ENCODE data around the gene PGP.

PGP gene

GRCh38 chr16:2177561-2177960, 37.1 kb downstream of the PGP start:
- Histone ChIP-seq H3K27me3 (ENCODE audit: insufficient read depth, low read length) (no peaks in the 10 kb centered on the region), H3K9me2 (ENCODE audit: low read depth, low read length) (no peaks in the 10 kb centered on the region), H3K27ac (ENCODE audit: low read depth, low read length, poor library complexity, severe bottlenecking) (no peak overlapping the region), H3K4me2 (ENCODE audit: low read length) (no peak overlapping the region), H3K4me1 (ENCODE audit: insufficient read depth, low read length, severe bottlenecking) (no peaks in the 10 kb centered on the region), H3F3A (ENCODE audit: insufficient read depth, low read length) (no peaks in the 10 kb centered on the region), H3K79me2 (ENCODE audit: insufficient read depth, low read length) (no peaks in the 10 kb centered on the region), H3K9ac (ENCODE audit: low read length) (no peak overlapping the region), H3K9me3 (ENCODE audit: low read length) (no peaks in the 10 kb centered on the region), H3K4me3 (ENCODE audit: low read depth, low read length, poor library complexity, severe bottlenecking) (no peak overlapping the region), H3K36me3 (ENCODE audit: insufficient read depth, low read length) (peaks cover 47% of the 10 kb centered on the region), H4K20me1 (ENCODE audit: insufficient read depth, low read length) (no peaks in the 10 kb centered on the region), H2AFZ (ENCODE audit: low read length) (no peak overlapping the region)
- TF ChIP-seq, protein P1, sequence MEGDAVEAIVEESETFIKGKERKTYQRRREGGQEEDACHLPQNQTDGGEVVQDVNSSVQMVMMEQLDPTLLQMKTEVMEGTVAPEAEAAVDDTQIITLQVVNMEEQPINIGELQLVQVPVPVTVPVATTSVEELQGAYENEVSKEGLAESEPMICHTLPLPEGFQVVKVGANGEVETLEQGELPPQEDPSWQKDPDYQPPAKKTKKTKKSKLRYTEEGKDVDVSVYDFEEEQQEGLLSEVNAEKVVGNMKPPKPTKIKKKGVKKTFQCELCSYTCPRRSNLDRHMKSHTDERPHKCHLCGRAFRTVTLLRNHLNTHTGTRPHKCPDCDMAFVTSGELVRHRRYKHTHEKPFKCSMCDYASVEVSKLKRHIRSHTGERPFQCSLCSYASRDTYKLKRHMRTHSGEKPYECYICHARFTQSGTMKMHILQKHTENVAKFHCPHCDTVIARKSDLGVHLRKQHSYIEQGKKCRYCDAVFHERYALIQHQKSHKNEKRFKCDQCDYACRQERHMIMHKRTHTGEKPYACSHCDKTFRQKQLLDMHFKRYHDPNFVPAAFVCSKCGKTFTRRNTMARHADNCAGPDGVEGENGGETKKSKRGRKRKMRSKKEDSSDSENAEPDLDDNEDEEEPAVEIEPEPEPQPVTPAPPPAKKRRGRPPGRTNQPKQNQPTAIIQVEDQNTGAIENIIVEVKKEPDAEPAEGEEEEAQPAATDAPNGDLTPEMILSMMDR (IDR thresholded peaks at IDR 0.05; ENCODE audit: low read length) = no peak
- TF ChIP-seq EZH2 (IDR thresholded peaks at IDR 0.05; ENCODE audit: borderline replicate concordance, low read length) = no peak

- Histone ChIP-seq H3K9me2 (ENCODE audit: low read depth, low read length) (no peaks in the 10 kb centered on the region), H3K27me3 (ENCODE audit: insufficient read depth, low read length) (no peaks in the 10 kb centered on the region), H3K27ac (ENCODE audit: low read depth, low read length, poor library complexity, severe bottlenecking) (no peak overlapping the region), H3K9ac (ENCODE audit: low read length) (no peak overlapping the region), H3K36me3 (ENCODE audit: insufficient read depth, low read length) (peaks cover 47% of the 10 kb centered on the region), H4K20me1 (ENCODE audit: insufficient read depth, low read length) (no peaks in the 10 kb centered on the region), H3K4me3 (ENCODE audit: low read depth, low read length, poor library complexity, severe bottlenecking) (no peak overlapping the region), H3K4me1 (ENCODE audit: insufficient read depth, low read length, severe bottlenecking) (no peaks in the 10 kb centered on the region), H3K79me2 (ENCODE audit: insufficient read depth, low read length) (no peaks in the 10 kb centered on the region), H3F3A (ENCODE audit: insufficient read depth, low read length) (no peaks in the 10 kb centered on the region), H3K9me3 (ENCODE audit: low read length) (no peaks in the 10 kb centered on the region), H3K4me2 (ENCODE audit: low read length) (no peak overlapping the region), H2AFZ (ENCODE audit: low read length) (no peak overlapping the region)
- TF ChIP-seq EZH2 (IDR thresholded peaks at IDR 0.05; ENCODE audit: borderline replicate concordance, low read length) = no peak
- TF ChIP-seq, protein P1 (IDR thresholded peaks at IDR 0.05; ENCODE audit: low read length) = no peak
Measured at GRCh38 chr16:2177101-2177500, 37.5 kb downstream of the PGP start.

DNA sequence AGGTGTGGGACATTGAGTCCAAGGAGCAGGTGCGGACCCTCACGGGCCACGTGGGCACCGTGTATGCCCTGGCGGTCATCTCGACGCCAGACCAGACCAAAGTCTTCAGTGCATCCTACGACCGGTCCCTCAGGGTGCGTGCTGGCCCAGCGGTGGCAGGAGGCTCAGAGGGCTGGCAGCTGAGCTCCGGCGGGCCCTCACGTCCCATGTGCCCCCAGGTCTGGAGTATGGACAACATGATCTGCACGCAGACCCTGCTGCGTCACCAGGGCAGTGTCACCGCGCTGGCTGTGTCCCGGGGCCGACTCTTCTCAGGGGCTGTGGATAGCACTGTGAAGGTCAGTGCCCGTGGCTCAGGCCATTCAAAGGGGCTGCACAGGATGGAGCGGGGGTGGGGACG, 38.6 kb downstream of the PGP start:
- H3K4me3 ChIP-seq (ENCODE audit: low read depth, low read length, poor library complexity, severe bottlenecking) = no peak overlapping the region
- peaks cover 47% of the 10 kb centered on the region for H3K36me3 ChIP-seq (ENCODE audit: insufficient read depth, low read length)
- no peaks in the 10 kb centered on the region for H3F3A ChIP-seq (ENCODE audit: insufficient read depth, low read length)
- TF ChIP-seq, protein P1 (IDR thresholded peaks at IDR 0.05; ENCODE audit: low read length) = no peak
- TF ChIP-seq EZH2 (IDR thresholded peaks at IDR 0.05; ENCODE audit: borderline replicate concordance, low read length) = no peak
- no peaks in the 10 kb centered on the region for H3K9me2 ChIP-seq (ENCODE audit: low read depth, low read length)
- H4K20me1 ChIP-seq (ENCODE audit: insufficient read depth, low read length) = no peaks in the 10 kb centered on the region
- no peaks in the 10 kb centered on the region for H3K27me3 ChIP-seq (ENCODE audit: insufficient read depth, low read length)
- H2AFZ ChIP-seq (ENCODE audit: low read length) = no peak overlapping the region
- H3K27ac ChIP-seq (ENCODE audit: low read depth, low read length, poor library complexity, severe bottlenecking) = no peak overlapping the region
- H3K79me2 ChIP-seq (ENCODE audit: insufficient read depth, low read length) = no peaks in the 10 kb centered on the region
- H3K9ac ChIP-seq (ENCODE audit: low read length) = no peak overlapping the region
- H3K4me1 ChIP-seq (ENCODE audit: insufficient read depth, low read length, severe bottlenecking) = no peaks in the 10 kb centered on the region
- no peaks in the 10 kb centered on the region for H3K9me3 ChIP-seq (ENCODE audit: low read length)
- no peak overlapping the region for H3K4me2 ChIP-seq (ENCODE audit: low read length)
